T-cell (primary cell): ENCODE results near the gene GPR158. TPM values are rescaled to one million over a fixed set of nuclear protein-coding genes. Genes with fewer than 3 reads are reported as not detected.

Experiments
- ATAC-seq, 4 experiments: fragments of 200-7000 bp in 3 of 4; fragments of 150-1000 bp in 1 of 4; cut with Tn5 transposase; replicated peaks in 1 of 4; 1 replicate in 3 of 4; 2 replicates in 1 of 4; pipeline ENCODE4 v1.10.0; 2021; ENCODE audit warnings: moderate library complexity in 3 of 4, mild to moderate bottlenecking in 2 of 4, moderate number of reproducible peaks in 1 of 4
- CTCF ChIA-PET, 2 donors: fragments of 300-600 bp; sonication (Branson Sonifier 250); formaldehyde crosslinking; loops; one replicate each; lab custom pipeline; 2022; ENCODE audit warnings: antibody characterized with exemption in 2 of 2; lab: Charles Lee
- POLR2A ChIA-PET, 2 donors: fragments of 300-600 bp; sonication (Branson Sonifier 250); formaldehyde crosslinking; loops; one replicate each; lab custom pipeline; 2022; ENCODE audit warnings: antibody characterized with exemption in 2 of 2; lab: Charles Lee
- DNase-seq, 35 experiments: peaks; one replicate each; pipeline versions ENCODE4 v3.0.0 to v3.0.0-alpha.2; 2013 to 2023
- H3K27ac ChIP-seq: one replicate; pipeline ENCODE4 v1.5.1; 2013; ENCODE audit warnings: low read length
- H3K27me3 ChIP-seq, 2 experiments: replicated peaks in 1 of 2; 1 replicate in 1 of 2; 2 replicates in 1 of 2; pipeline versions ENCODE4 v1.6.1 to v1.7.0; 2013; ENCODE audit warnings: low read length in 1 of 2, mixed read lengths in 1 of 2; ENCODE audit not compliant: control insufficient read depth in 2 of 2, insufficient read depth in 2 of 2; ENCODE audit errors: extremely low read depth in 1 of 2
- H3K36me3 ChIP-seq, 2 donors: 1 replicate in 1 of 2; 2 replicates in 1 of 2; pipeline versions ENCODE4 v1.6.1 to v1.7.0; 2013; ENCODE audit warnings: low read length in 1 of 2; ENCODE audit not compliant: control insufficient read depth in 2 of 2, insufficient read depth in 1 of 2; ENCODE audit errors: extremely low read depth in 1 of 2
- H3K4me1 ChIP-seq, 2 experiments: 1 replicate in 1 of 2; 2 replicates in 1 of 2; pipeline versions ENCODE4 v1.6.1 to v1.7.0; 2013; ENCODE audit warnings: low read length in 2 of 2, mixed read lengths in 1 of 2; ENCODE audit not compliant: insufficient read depth in 2 of 2, control insufficient read depth in 1 of 2; ENCODE audit errors: extremely low read depth in 1 of 2
- H3K4me3 ChIP-seq, 2 donors: 1 replicate in 1 of 2; 2 replicates in 1 of 2; pipeline versions ENCODE4 v1.5.1 to v1.7.0; 2013; ENCODE audit warnings: mild to moderate bottlenecking in 2 of 2, low read length in 1 of 2, moderate library complexity in 1 of 2; ENCODE audit not compliant: control insufficient read depth in 1 of 2; ENCODE audit errors: extremely low read depth in 1 of 2
- H3K9me3 ChIP-seq: 2 replicates; pipeline ENCODE4 v1.7.0; 2013
- H3K27ac Mint-ChIP-seq, 2 donors: one replicate each; pipeline ENCODE4 v1.8.0; 2020 to 2021; ENCODE audit warnings: mild to moderate bottlenecking in 2 of 2, mixed read lengths in 2 of 2
- H3K27me3 Mint-ChIP-seq, 2 donors: one replicate each; pipeline ENCODE4 v1.8.0; 2021 to 2022; ENCODE audit warnings: mixed read lengths in 2 of 2
- H3K36me3 Mint-ChIP-seq: one replicate; pipeline ENCODE4 v1.8.0; 2021; ENCODE audit warnings: mixed read lengths
- H3K4me1 Mint-ChIP-seq, 3 donors: one replicate each; pipeline ENCODE4 v1.8.0; 2020 to 2022; ENCODE audit warnings: mixed read lengths in 3 of 3, mild to moderate bottlenecking in 1 of 3
- H3K4me3 Mint-ChIP-seq, 3 donors: one replicate each; pipeline ENCODE4 v1.8.0; 2020 to 2022; ENCODE audit warnings: mild to moderate bottlenecking in 3 of 3, mixed read lengths in 3 of 3, moderate library complexity in 3 of 3
- H3K9me3 Mint-ChIP-seq, 3 donors: one replicate each; pipeline ENCODE4 v1.8.0; 2020 to 2022; ENCODE audit warnings: mixed read lengths in 3 of 3
- WGBS: methylation state at CpG from one replicate; pipeline ENCODE4 v1.1.5; 2013; ENCODE audit warnings: missing lambda C conversion rate; ENCODE audit not compliant: insufficient coverage; 5-methylcytosine and 5-hydroxymethylcytosine counted together
- total RNA-seq, 35 experiments: library from RNA in 6 of 35; stranded (reverse) in 6 of 35; fragments of 120-200 nt in 1 of 35; gene quantifications; one replicate each; pipeline versions ENCODE4 v1.2.1 to v1.2.4 and lab custom pipeline; 2013 to 2026

GPR158 gene
- total RNA-seq, 5 donors from 2014 or later (not counting 1 experiment from before 2014, with no cell fraction given), result not detected

- H3K36me3 Mint-ChIP-seq, result no peaks in the 10 kb centered on the region
Measured at GRCh38 chr10:25564351-25564750, 389.6 kb downstream of the GPR158 start.

GRCh38 chr10:25565570-25565969 is 390.8 kb downstream of the GPR158 start:
- ChIA-PET CTCF (no interaction called here), POLR2A (no interaction called here)
- DNase-seq, result no peak
- no peaks in the 10 kb centered on the region for H3K4me1 Mint-ChIP-seq
- no peak overlapping the region for H3K4me3 ChIP-seq
- no peaks in the 10 kb centered on the region for H3K9me3 ChIP-seq
- H3K27me3 Mint-ChIP-seq, result no peaks in the 10 kb centered on the region
- no peaks in the 10 kb centered on the region for H3K27me3 ChIP-seq
- WGBS, result 88% methylated on average over 3 of the region's 7 CpGs
- no peaks in the 10 kb centered on the region for H3K36me3 ChIP-seq
- no peak for ATAC-seq
- H3K4me3 Mint-ChIP-seq, result no peak overlapping the region
- no peak overlapping the region for H3K27ac Mint-ChIP-seq
- no peaks in the 10 kb centered on the region for H3K4me1 ChIP-seq
- H3K9me3 Mint-ChIP-seq, result peaks cover 0 to 8% (median 5%) of the 10 kb centered on the region in 3 donors
- no peak overlapping the region for H3K27ac ChIP-seq
- no peaks in the 10 kb centered on the region for H3K36me3 Mint-ChIP-seq

More at GRCh38 chr10:25564351-25564750, 389.6 kb downstream of the GPR158 start:
- ChIA-PET POLR2A (no interaction called here), CTCF (no interaction called here)
- no peak overlapping the region for H3K27ac Mint-ChIP-seq
- Histone ChIP-seq H3K27me3 (no peaks in the 10 kb centered on the region), H3K4me1 (no peaks in the 10 kb centered on the region), H3K36me3 (no peaks in the 10 kb centered on the region), H3K9me3 (no peaks in the 10 kb centered on the region), H3K27ac (no peak overlapping the region), H3K4me3 (no peak overlapping the region)
- WGBS, result 100% methylated on average over 1 of the region's 6 CpGs
- no peak for ATAC-seq
- peaks cover 0 to 8% (median 5%) of the 10 kb centered on the region in 3 donors for H3K9me3 Mint-ChIP-seq
- no peaks in the 10 kb centered on the region for H3K27me3 Mint-ChIP-seq
- no peaks in the 10 kb centered on the region for H3K4me1 Mint-ChIP-seq
- no peak overlapping the region for H3K4me3 Mint-ChIP-seq
- DNase-seq, result no peak

- ChIA-PET CTCF (no interaction called here), POLR2A (no interaction called here)
- H3K27me3 Mint-ChIP-seq, result no peaks in the 10 kb centered on the region
- Histone ChIP-seq H3K36me3 (no peaks in the 10 kb centered on the region), H3K9me3 (no peaks in the 10 kb centered on the region), H3K27me3 (no peaks in the 10 kb centered on the region), H3K4me3 (no peak overlapping the region), H3K4me1 (no peaks in the 10 kb centered on the region), H3K27ac (no peak overlapping the region)
- DNase-seq, result no peak
- ATAC-seq, result no peak
- H3K4me1 Mint-ChIP-seq, result no peaks in the 10 kb centered on the region
- no peak overlapping the region for H3K27ac Mint-ChIP-seq
- peaks cover 0 to 3% (median 0%) of the 10 kb centered on the region in 3 donors for H3K9me3 Mint-ChIP-seq
- no peak overlapping the region for H3K4me3 Mint-ChIP-seq
- no CpG with 5 or more reads among the region's 3 CpGs for WGBS
- no peaks in the 10 kb centered on the region for H3K36me3 Mint-ChIP-seq
Measured at GRCh38 chr10:25573316-25573715, 398.5 kb downstream of the GPR158 start.

GRCh38 chr10:25575343-25575742 is 400.5 kb downstream of the GPR158 start:
- no peaks in the 10 kb centered on the region for H3K9me3 ChIP-seq
- Mint-ChIP-seq H3K27me3 (no peaks in the 10 kb centered on the region), H3K4me1 (no peaks in the 10 kb centered on the region), H3K4me3 (no peak overlapping the region), H3K9me3 (peaks cover 0 to 3% (median 0%) of the 10 kb centered on the region in 3 donors), H3K27ac (no peak overlapping the region), H3K36me3 (no peaks in the 10 kb centered on the region)
- POLR2A ChIA-PET, result no interaction called here
- H3K27me3 ChIP-seq, result no peaks in the 10 kb centered on the region
- ATAC-seq, result no peak
- DNase-seq, result no peak
- CTCF ChIA-PET, result no interaction called here
- H3K27ac ChIP-seq, result no peak overlapping the region
- 88% methylated on average over 1 of the region's 7 CpGs for WGBS
- no peaks in the 10 kb centered on the region for H3K4me1 ChIP-seq
- H3K36me3 ChIP-seq, result no peaks in the 10 kb centered on the region
- H3K4me3 ChIP-seq, result no peak overlapping the region

- no peaks in the 10 kb centered on the region for H3K4me1 ChIP-seq
- Mint-ChIP-seq H3K27ac (no peak overlapping the region), H3K4me1 (no peaks in the 10 kb centered on the region), H3K9me3 (peaks cover 0 to under 1% (median under 1%) of the 10 kb centered on the region in 3 donors), H3K36me3 (no peaks in the 10 kb centered on the region), H3K4me3 (no peak overlapping the region), H3K27me3 (no peaks in the 10 kb centered on the region)
- no peaks in the 10 kb centered on the region for H3K36me3 ChIP-seq
- no peak overlapping the region for H3K27ac ChIP-seq
- WGBS, result 100% methylated on average over 1 of the region's 4 CpGs
- H3K4me3 ChIP-seq, result no peak overlapping the region
- CTCF ChIA-PET, result no interaction called here
- H3K9me3 ChIP-seq, result no peaks in the 10 kb centered on the region
- POLR2A ChIA-PET, result interaction anchor here (0.5 to 1.1 kb wide), 2 partner anchors 15 to 1937 kb away, joined by 4 to 6 read pairs; no protein-coding TSS in a partner anchor
- ATAC-seq (no peak), DNase-seq (no peak)
- H3K27me3 ChIP-seq, result no peaks in the 10 kb centered on the region
Measured at GRCh38 chr10:25578061-25578460, 403.3 kb downstream of the GPR158 start.

- Mint-ChIP-seq H3K4me1 (no peaks in the 10 kb centered on the region), H3K27ac (no peak overlapping the region), H3K9me3 (peaks cover 10 to 18% (median 10%) of the 10 kb centered on the region in 3 donors), H3K4me3 (no peak overlapping the region), H3K27me3 (no peaks in the 10 kb centered on the region), H3K36me3 (no peaks in the 10 kb centered on the region)
- H3K9me3 ChIP-seq, result no peaks in the 10 kb centered on the region
- ChIA-PET POLR2A (no interaction called here), CTCF (no interaction called here)
- no peaks in the 10 kb centered on the region for H3K4me1 ChIP-seq
- DNase-seq, result no peak
- H3K27me3 ChIP-seq, result no peaks in the 10 kb centered on the region
- H3K27ac ChIP-seq, result no peak overlapping the region
- H3K4me3 ChIP-seq, result no peak overlapping the region
- H3K36me3 ChIP-seq, result no peaks in the 10 kb centered on the region
- ATAC-seq, result no peak
- 84% methylated on average over 6 of the region's 6 CpGs for WGBS
Measured at GRCh38 chr10:25582961-25583360, 408.2 kb downstream of the GPR158 start.

GRCh38 chr10:25600651-25601050 is 425.9 kb downstream of the GPR158 start:
- H3K27ac Mint-ChIP-seq, result no peak overlapping the region
- WGBS, result 73% methylated on average over 3 of the region's 4 CpGs
- no peaks in the 10 kb centered on the region for H3K4me1 Mint-ChIP-seq
- no peak overlapping the region for H3K4me3 Mint-ChIP-seq
- no peak for ATAC-seq
- no peak overlapping the region for H3K4me3 ChIP-seq
- DNase-seq, result no peak
- CTCF ChIA-PET, result no interaction called here
- H3K27me3 ChIP-seq, result no peaks in the 10 kb centered on the region
- H3K36me3 Mint-ChIP-seq, result no peaks in the 10 kb centered on the region
- peaks cover 0 to 14% (median 0%) of the 10 kb centered on the region in 3 donors for H3K9me3 Mint-ChIP-seq
- no peaks in the 10 kb centered on the region for H3K36me3 ChIP-seq
- H3K27ac ChIP-seq, result no peak overlapping the region
- H3K4me1 ChIP-seq, result no peaks in the 10 kb centered on the region
- no peaks in the 10 kb centered on the region for H3K9me3 ChIP-seq
- POLR2A ChIA-PET, result no interaction called here
- H3K27me3 Mint-ChIP-seq, result no peaks in the 10 kb centered on the region
